ENCODE results near the gene CST7. TPM values are rescaled to one million over a fixed set of nuclear protein-coding genes. Genes with fewer than 3 reads are reported as not detected.

Gene CST7
- total and polyA plus RNA-seq, 8 donors: 0.44 to 1.2 (median 0.86) TPM; not detected in 3

DNA sequence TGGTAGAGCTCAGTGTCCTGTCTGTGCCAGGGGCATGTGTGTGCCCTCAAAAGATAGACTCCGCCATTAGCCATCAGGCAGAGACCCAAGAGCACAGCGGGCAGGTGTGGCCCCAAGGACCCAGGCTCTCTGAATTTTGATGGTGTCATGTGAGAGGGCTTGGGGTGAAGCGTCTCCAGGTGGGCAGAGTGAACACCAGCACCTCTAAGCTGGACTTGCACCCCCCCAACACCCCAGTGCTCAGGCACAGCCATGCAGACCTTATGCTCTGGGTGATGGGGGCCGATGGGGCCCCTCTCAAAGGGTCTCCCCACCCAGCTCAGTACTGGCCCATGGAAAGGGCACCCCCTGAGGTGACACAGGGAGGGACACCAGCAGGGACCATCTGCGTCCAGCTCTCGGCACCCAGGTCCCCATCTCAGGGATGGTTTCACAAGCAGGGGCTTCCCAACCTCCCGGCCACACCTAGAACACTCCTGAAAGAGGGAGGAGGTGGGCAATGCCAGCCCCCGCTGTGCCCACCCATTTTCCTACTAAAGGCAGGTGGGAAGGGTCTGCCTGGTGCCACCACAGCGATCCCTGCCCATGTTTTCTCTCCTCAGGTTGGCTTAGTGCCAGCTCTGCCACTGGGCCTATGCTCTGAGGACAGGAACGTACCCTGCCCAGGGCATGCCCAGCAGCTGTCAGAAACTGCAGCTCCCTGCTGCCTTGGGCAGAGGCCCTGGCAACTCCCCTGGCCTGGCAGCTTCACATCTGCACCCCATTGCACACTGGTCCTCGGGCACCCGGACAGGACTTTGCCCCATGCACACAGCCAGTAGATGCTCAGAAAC is 3.5 kb downstream of the CST7 start:
- Histone ChIP-seq H3K4me1 (no peaks in the 10 kb centered on the region), H3K27ac (no peak overlapping the region), H3K27me3 (no peaks in the 10 kb centered on the region), H3K9me3 (no peaks in the 10 kb centered on the region), H3K4me3 (no peak overlapping the region), H3K36me3 (no peaks in the 10 kb centered on the region)
- DNase-seq (peak in 1 of 6 donors; percentile 12), FAIRE-seq (no peak), ATAC-seq (peak in 2 of 4 donors; percentile 11 to 36)
- WGBS, 2 donors: 67 to 68% methylated on average over 12 of the region's 12 CpGs
- intact Hi-C loops (cut with DNase I): no loop called here
- TF ChIP-seq CTCF (IDR thresholded peaks at IDR 0.05): no peak

- H3K4me1 ChIP-seq: no peaks in the 10 kb centered on the region
- no peak for TF ChIP-seq CTCF (IDR thresholded peaks at IDR 0.05)
- 68 to 81% methylated on average over 8 of the region's 8 CpGs for WGBS, 2 donors
- no peaks in the 10 kb centered on the region for H3K27me3 ChIP-seq
- H3K27ac ChIP-seq: no peak overlapping the region
- H3K4me3 ChIP-seq: no peak overlapping the region
- no peak for ATAC-seq
- no peak for FAIRE-seq
- no peak for DNase-seq
- no peaks in the 10 kb centered on the region for H3K9me3 ChIP-seq
- H3K36me3 ChIP-seq: no peaks in the 10 kb centered on the region
- intact Hi-C loops (cut with DNase I): no loop called here
Measured at GRCh38 chr20:24953209-24953575, 4.1 kb downstream of the CST7 start.

DNA sequence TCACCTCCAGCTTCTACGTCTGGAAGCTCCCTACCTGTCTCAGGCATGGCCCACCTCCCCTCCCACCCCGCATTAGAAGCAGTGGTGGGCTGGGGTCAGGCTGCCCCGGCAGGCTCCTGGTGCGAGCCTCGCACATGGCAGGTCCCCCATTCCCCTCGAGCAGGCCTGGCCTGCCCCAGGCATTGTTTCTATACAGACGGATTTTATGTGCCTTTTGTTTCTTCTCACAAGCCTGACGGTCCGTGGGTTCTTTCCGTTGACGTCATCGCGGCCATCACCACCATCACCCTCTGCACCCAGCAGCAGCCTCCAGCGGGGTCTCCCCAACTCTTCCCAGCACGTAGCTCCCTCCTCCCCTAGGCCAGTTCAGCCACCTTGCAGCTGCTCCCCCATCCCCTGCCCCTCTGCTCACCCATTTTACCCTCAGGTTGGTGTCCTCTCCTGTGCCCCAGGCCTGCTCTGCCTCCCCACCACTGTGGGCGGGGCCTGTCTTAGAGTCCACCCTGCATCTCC is 4.6 kb downstream of the CST7 start:
- no peak for TF ChIP-seq CTCF (IDR thresholded peaks at IDR 0.05)
- Histone ChIP-seq H3K27me3 (no peaks in the 10 kb centered on the region), H3K9me3 (no peaks in the 10 kb centered on the region), H3K27ac (no peak overlapping the region), H3K4me1 (no peaks in the 10 kb centered on the region), H3K4me3 (no peak overlapping the region), H3K36me3 (no peaks in the 10 kb centered on the region)
- ATAC-seq (no peak), DNase-seq (peak in 1 of 6 donors; percentile 14), FAIRE-seq (no peak)
- 78 to 87% methylated on average over 16 of the region's 16 CpGs for WGBS, 2 donors
- intact Hi-C loops (cut with DNase I): no loop called here

- WGBS, 2 donors: 78 to 86% methylated on average over 8 of the region's 8 CpGs
- intact Hi-C loops (cut with DNase I): no loop called here
Measured at GRCh38 chr20:24954151-24954550, 5.1 kb downstream of the CST7 start.

More at GRCh38 chr20:24954151-24954550, 5.1 kb downstream of the CST7 start:
- H3K4me3 ChIP-seq: no peak overlapping the region
- DNase-seq (peak in 1 of 6 donors; percentile 12), FAIRE-seq (no peak), ATAC-seq (no peak)
- H3K27ac ChIP-seq: no peak overlapping the region
- H3K27me3 ChIP-seq: no peaks in the 10 kb centered on the region
- no peak for TF ChIP-seq CTCF (IDR thresholded peaks at IDR 0.05)
- H3K9me3 ChIP-seq: no peaks in the 10 kb centered on the region
- H3K36me3 ChIP-seq: no peaks in the 10 kb centered on the region
- no peaks in the 10 kb centered on the region for H3K4me1 ChIP-seq

All from pancreas (tissue), 10 donors.